ENCODE measurements around the gene LAMA2. TPM values are rescaled to one million over a fixed set of nuclear protein-coding genes. Genes with fewer than 3 reads are reported as not detected.
A peak's percentile ranks its signal among the peaks of the same experiment; 100 is the strongest.

Gene LAMA2
- total and polyA plus RNA-seq, 4 donors: 23.9 to 172 (median 78.5) TPM

DNA sequence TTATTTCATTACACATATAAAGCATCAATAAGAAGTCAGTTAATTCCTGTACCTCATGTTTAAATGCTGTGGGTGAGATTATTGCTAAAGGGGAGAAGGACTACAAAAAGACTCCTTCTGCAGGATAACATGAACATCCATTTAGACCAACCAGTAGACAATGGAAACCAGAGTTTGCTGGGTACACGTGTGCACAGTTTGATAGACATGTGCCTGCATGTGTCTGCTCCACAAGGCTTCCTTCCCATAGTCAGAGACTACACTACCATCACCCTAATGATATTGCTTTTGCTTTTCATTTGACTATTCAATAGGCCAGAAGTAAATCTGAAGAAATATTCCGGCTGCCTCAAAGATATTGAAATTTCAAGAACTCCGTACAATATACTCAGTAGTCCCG lies 595.4 kb downstream of the LAMA2 start:
- no peaks in the 10 kb centered on the region for H3K36me3 ChIP-seq (ENCODE audit: control insufficient read depth, insufficient read depth, low read length)
- no peaks in the 10 kb centered on the region for H3K9me3 ChIP-seq (ENCODE audit: control insufficient read depth, insufficient read depth, low read length)
- no peak overlapping the region for H3K27ac ChIP-seq (ENCODE audit: low read depth, low read length)
- WGBS (ENCODE audit: insufficient coverage): no CpG with 5 or more reads among the region's 4 CpGs
- no peak for DNase-seq (ENCODE audit: low read depth in 4 of 6, low spot score in 6 of 6)
- peaks cover 3% of the 10 kb centered on the region for H3K4me1 ChIP-seq (ENCODE audit: control insufficient read depth, insufficient read depth, low read length)
- no peaks in the 10 kb centered on the region for H3K27me3 ChIP-seq (ENCODE audit: control insufficient read depth, insufficient read depth, low read length)
- H3K4me3 ChIP-seq (ENCODE audit: low read depth, low read length): no peak overlapping the region

- Histone ChIP-seq H3K9me3 (ENCODE audit: control insufficient read depth, insufficient read depth, low read length) (no peaks in the 10 kb centered on the region), H3K36me3 (ENCODE audit: control insufficient read depth, insufficient read depth, low read length) (no peaks in the 10 kb centered on the region), H3K27ac (ENCODE audit: low read depth, low read length) (no peak overlapping the region), H3K27me3 (ENCODE audit: control insufficient read depth, insufficient read depth, low read length) (no peaks in the 10 kb centered on the region), H3K4me3 (ENCODE audit: low read depth, low read length) (no peak overlapping the region), H3K4me1 (ENCODE audit: control insufficient read depth, insufficient read depth, low read length) (no peaks in the 10 kb centered on the region)
- no peak for DNase-seq (ENCODE audit: low read depth in 4 of 6, low spot score in 6 of 6)
- no CpG with 5 or more reads among the region's 4 CpGs for WGBS (ENCODE audit: insufficient coverage)
Observed at GRCh38 chr6:129481706-129482105, 598.8 kb downstream of the LAMA2 start.

- DNase-seq (ENCODE audit: low read depth in 4 of 6, low spot score in 6 of 6): peak in 2 of 6 donors; percentile 48 to 83
- Histone ChIP-seq H3K36me3 (ENCODE audit: control insufficient read depth, insufficient read depth, low read length) (no peaks in the 10 kb centered on the region), H3K27me3 (ENCODE audit: control insufficient read depth, insufficient read depth, low read length) (no peaks in the 10 kb centered on the region), H3K4me3 (ENCODE audit: low read depth, low read length) (no peak overlapping the region), H3K9me3 (ENCODE audit: control insufficient read depth, insufficient read depth, low read length) (no peaks in the 10 kb centered on the region), H3K4me1 (ENCODE audit: control insufficient read depth, insufficient read depth, low read length) (no peaks in the 10 kb centered on the region), H3K27ac (ENCODE audit: low read depth, low read length) (no peak overlapping the region)
- 40% methylated on average over 1 of the region's 2 CpGs for WGBS (ENCODE audit: insufficient coverage)
Observed at GRCh38 chr6:129485746-129486145, 602.8 kb downstream of the LAMA2 start.

DNA sequence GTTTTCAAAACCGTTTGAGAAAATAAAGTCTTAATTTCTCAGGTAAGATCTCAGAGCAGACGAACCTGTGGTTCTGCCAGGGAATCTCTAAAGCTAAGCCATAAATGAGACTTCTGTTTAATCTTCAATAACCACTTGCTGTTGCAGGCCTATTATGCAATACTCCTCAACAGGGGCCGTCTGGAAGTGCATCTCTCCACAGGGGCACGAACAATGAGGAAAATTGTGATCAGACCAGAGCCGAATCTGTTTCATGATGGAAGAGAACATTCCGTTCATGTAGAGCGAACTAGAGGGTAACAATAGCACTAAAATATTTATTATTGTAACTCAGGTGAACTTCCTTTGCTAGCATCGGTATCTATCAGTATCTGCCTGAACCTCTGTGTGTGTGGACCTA lies 603.4 kb downstream of the LAMA2 start:
- no peak overlapping the region for H3K27ac ChIP-seq (ENCODE audit: low read depth, low read length)

DNA sequence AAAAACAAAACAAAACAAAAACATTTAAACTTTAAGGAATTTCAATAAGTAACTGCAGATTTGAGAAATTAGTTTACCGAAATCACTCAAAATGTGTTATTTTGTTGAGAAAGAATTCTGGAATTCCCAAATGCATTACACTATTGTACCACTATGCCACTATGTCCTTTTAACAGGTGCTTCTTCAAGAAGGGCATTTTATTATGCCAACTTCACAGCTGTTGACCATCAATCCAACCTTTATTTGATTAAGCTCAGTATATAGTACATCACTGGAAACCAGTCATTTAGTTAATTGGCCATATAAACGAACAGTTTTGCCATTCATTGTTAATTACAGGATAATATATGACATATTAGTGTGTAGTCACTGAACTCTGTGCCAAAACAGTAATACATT lies 605.4 kb downstream of the LAMA2 start:
- no peak overlapping the region for H3K27ac ChIP-seq (ENCODE audit: low read depth, low read length)
- no CpG with 5 or more reads among the region's 2 CpGs for WGBS (ENCODE audit: insufficient coverage)
- H3K9me3 ChIP-seq (ENCODE audit: control insufficient read depth, insufficient read depth, low read length): no peaks in the 10 kb centered on the region
- no peaks in the 10 kb centered on the region for H3K4me1 ChIP-seq (ENCODE audit: control insufficient read depth, insufficient read depth, low read length)
- H3K36me3 ChIP-seq (ENCODE audit: control insufficient read depth, insufficient read depth, low read length): no peaks in the 10 kb centered on the region
- no peak for DNase-seq (ENCODE audit: low read depth in 4 of 6, low spot score in 6 of 6)
- H3K4me3 ChIP-seq (ENCODE audit: low read depth, low read length): no peak overlapping the region
- no peaks in the 10 kb centered on the region for H3K27me3 ChIP-seq (ENCODE audit: control insufficient read depth, insufficient read depth, low read length)

More for the DNA sequence above, 603.4 kb downstream of the LAMA2 start:
- no peaks in the 10 kb centered on the region for H3K27me3 ChIP-seq (ENCODE audit: control insufficient read depth, insufficient read depth, low read length)
- peak in 1 of 6 donors; percentile 75 for DNase-seq (ENCODE audit: low read depth in 4 of 6, low spot score in 6 of 6)
- H3K4me1 ChIP-seq (ENCODE audit: control insufficient read depth, insufficient read depth, low read length): no peaks in the 10 kb centered on the region
- no peaks in the 10 kb centered on the region for H3K36me3 ChIP-seq (ENCODE audit: control insufficient read depth, insufficient read depth, low read length)
- no peak overlapping the region for H3K4me3 ChIP-seq (ENCODE audit: low read depth, low read length)
- WGBS (ENCODE audit: insufficient coverage): 100% methylated on average over 1 of the region's 8 CpGs
- H3K9me3 ChIP-seq (ENCODE audit: control insufficient read depth, insufficient read depth, low read length): no peaks in the 10 kb centered on the region

- no peak overlapping the region for H3K27ac ChIP-seq (ENCODE audit: low read depth, low read length)
- no peaks in the 10 kb centered on the region for H3K4me1 ChIP-seq (ENCODE audit: control insufficient read depth, insufficient read depth, low read length)
- H3K27me3 ChIP-seq (ENCODE audit: control insufficient read depth, insufficient read depth, low read length): no peaks in the 10 kb centered on the region
- H3K36me3 ChIP-seq (ENCODE audit: control insufficient read depth, insufficient read depth, low read length): no peaks in the 10 kb centered on the region
- no peak overlapping the region for H3K4me3 ChIP-seq (ENCODE audit: low read depth, low read length)
- no peak for DNase-seq (ENCODE audit: low read depth in 4 of 6, low spot score in 6 of 6)
- WGBS (ENCODE audit: insufficient coverage): 88% methylated on average over 2 of the region's 2 CpGs
- no peaks in the 10 kb centered on the region for H3K9me3 ChIP-seq (ENCODE audit: control insufficient read depth, insufficient read depth, low read length)
Observed at GRCh38 chr6:129489215-129489765, 606.4 kb downstream of the LAMA2 start.

DNA sequence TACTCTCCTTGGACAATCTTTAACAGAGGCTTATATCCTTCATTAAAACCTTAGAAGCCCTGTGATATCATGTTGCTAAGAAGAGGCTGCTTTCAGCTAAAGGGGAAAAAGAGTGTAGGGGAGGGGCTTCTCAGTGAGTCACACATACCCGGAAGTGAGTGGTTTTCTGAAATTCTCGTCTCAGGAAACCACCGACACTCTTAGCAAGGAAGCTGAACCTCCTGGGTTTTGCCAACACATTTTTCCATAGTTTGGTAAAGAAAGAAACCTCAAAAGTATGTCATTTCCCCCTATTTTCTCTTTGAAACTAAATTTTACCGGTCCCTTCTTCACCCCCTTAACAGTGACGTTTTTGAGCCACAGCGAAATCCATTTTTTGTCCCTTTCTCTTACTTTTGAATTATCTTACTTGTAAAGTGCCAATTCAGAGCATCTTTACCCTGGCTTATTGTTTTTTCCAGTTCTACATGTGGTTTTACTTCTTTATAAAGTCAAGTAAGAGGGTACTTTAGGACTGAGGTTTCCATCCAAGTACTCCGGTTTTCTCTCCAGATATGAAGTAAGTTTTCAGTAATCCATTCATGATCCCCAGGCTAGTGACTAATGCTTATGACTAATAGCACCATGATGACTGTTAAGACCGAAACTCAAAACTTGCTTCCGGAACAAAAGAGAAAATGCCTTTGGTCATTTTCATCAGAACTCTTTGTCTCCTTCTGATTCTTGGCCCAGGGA lies 607.8 kb downstream of the LAMA2 start:
- Histone ChIP-seq H3K4me3 (ENCODE audit: low read depth, low read length) (no peak overlapping the region), H3K36me3 (ENCODE audit: control insufficient read depth, insufficient read depth, low read length) (no peaks in the 10 kb centered on the region)
- WGBS (ENCODE audit: insufficient coverage): 90% methylated on average over 5 of the region's 9 CpGs

DNA sequence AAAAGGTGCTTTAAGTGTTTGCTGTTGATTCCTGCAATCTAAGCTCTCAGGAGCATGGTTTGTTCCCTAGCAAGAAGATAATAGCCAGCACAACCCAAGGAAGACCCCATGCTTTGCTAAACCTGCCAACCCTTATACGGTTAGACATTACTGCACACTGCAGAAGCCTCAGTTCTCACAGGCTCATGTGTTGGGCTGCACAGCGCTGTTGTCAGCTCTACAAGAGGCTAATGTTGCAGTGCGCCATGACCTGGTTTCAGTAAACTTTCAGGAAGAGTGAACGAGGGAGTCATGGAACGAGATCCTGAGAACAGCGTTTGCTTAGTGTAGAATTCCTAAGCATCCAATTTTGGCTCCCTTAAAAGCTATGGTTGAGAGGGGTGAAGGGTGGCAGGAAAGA lies 608.5 kb downstream of the LAMA2 start:
- no peak for DNase-seq (ENCODE audit: low read depth in 4 of 6, low spot score in 6 of 6)
- H3K27ac ChIP-seq (ENCODE audit: low read depth, low read length): no peak overlapping the region
- WGBS (ENCODE audit: insufficient coverage): 94% methylated on average over 6 of the region's 6 CpGs
- H3K36me3 ChIP-seq (ENCODE audit: control insufficient read depth, insufficient read depth, low read length): no peaks in the 10 kb centered on the region
- no peaks in the 10 kb centered on the region for H3K27me3 ChIP-seq (ENCODE audit: control insufficient read depth, insufficient read depth, low read length)
- no peaks in the 10 kb centered on the region for H3K9me3 ChIP-seq (ENCODE audit: control insufficient read depth, insufficient read depth, low read length)
- no peak overlapping the region for H3K4me3 ChIP-seq (ENCODE audit: low read depth, low read length)
- no peaks in the 10 kb centered on the region for H3K4me1 ChIP-seq (ENCODE audit: control insufficient read depth, insufficient read depth, low read length)

More for the DNA sequence above, 607.8 kb downstream of the LAMA2 start:
- no peaks in the 10 kb centered on the region for H3K4me1 ChIP-seq (ENCODE audit: control insufficient read depth, insufficient read depth, low read length)
- H3K27me3 ChIP-seq (ENCODE audit: control insufficient read depth, insufficient read depth, low read length): no peaks in the 10 kb centered on the region
- H3K9me3 ChIP-seq (ENCODE audit: control insufficient read depth, insufficient read depth, low read length): no peaks in the 10 kb centered on the region
- no peak for DNase-seq (ENCODE audit: low read depth in 4 of 6, low spot score in 6 of 6)
- no peak overlapping the region for H3K27ac ChIP-seq (ENCODE audit: low read depth, low read length)

DNA sequence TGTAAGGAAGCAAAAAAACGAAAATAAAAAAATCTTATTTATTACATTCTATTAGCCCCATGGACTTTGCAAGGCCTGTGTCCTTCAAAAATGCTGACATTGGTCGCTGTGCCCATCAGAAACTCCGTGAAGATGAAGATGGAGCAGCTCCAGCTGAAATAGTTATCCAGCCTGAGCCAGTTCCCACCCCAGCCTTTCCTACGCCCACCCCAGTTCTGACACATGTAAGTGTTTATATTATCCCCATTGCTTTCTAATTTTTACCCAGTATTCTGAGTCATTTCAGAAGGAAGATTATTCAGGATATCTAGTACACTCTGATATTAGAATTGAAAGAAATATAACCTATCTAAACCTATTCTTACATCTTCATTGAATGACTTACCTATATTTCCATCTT lies 609.3 kb downstream of the LAMA2 start:
- 95% methylated on average over 2 of the region's 4 CpGs for WGBS (ENCODE audit: insufficient coverage)
- Histone ChIP-seq H3K9me3 (ENCODE audit: control insufficient read depth, insufficient read depth, low read length) (no peaks in the 10 kb centered on the region), H3K4me3 (ENCODE audit: low read depth, low read length) (no peak overlapping the region), H3K36me3 (ENCODE audit: control insufficient read depth, insufficient read depth, low read length) (no peaks in the 10 kb centered on the region), H3K27ac (ENCODE audit: low read depth, low read length) (no peak overlapping the region), H3K4me1 (ENCODE audit: control insufficient read depth, insufficient read depth, low read length) (no peaks in the 10 kb centered on the region), H3K27me3 (ENCODE audit: control insufficient read depth, insufficient read depth, low read length) (no peaks in the 10 kb centered on the region)
- no peak for DNase-seq (ENCODE audit: low read depth in 4 of 6, low spot score in 6 of 6)

DNA sequence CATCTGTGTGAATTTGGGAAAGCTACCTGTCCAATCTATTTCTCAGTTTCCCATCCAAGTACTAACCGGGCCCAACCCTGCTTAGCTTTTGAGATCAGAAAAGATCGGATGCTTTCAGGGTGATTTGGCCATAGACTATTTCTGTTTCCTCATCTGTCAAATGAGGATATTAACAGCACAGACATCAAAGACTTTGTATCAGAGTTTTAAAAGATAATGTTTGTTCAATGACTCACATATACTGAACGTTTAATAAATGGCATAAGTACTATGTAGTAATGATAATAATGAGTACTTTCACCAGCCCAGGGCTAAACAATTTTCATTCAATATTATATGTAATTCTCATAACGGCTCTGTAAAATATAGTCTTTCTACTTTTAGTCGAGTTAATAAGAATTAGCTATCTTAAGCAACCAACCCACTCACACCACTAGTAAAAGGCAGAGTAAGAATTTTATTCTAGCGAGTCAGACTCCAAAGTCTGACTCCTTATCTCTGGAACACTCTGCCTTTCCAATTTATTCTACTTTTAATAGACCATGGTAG lies 610.5 kb downstream of the LAMA2 start:
- H3K4me1 ChIP-seq (ENCODE audit: control insufficient read depth, insufficient read depth, low read length): no peaks in the 10 kb centered on the region
- no peak for DNase-seq (ENCODE audit: low read depth in 4 of 6, low spot score in 6 of 6)
- H3K27me3 ChIP-seq (ENCODE audit: control insufficient read depth, insufficient read depth, low read length): no peaks in the 10 kb centered on the region
- no CpG with 5 or more reads among the region's 6 CpGs for WGBS (ENCODE audit: insufficient coverage)
- H3K27ac ChIP-seq (ENCODE audit: low read depth, low read length): no peak overlapping the region
- H3K4me3 ChIP-seq (ENCODE audit: low read depth, low read length): no peak overlapping the region
- no peaks in the 10 kb centered on the region for H3K9me3 ChIP-seq (ENCODE audit: control insufficient read depth, insufficient read depth, low read length)
- no peaks in the 10 kb centered on the region for H3K36me3 ChIP-seq (ENCODE audit: control insufficient read depth, insufficient read depth, low read length)
